Natural killer cell (primary cell): Measurements from ENCODE around the gene UBALD2. TPM values are rescaled to one million over a fixed set of nuclear protein-coding genes. Genes with fewer than 3 reads are reported as not detected.

Experiments used
- ATAC-seq, 3 donors: fragments of 150-1000 bp in 2 of 3; fragments of 200-7000 bp in 1 of 3; cut with Tn5 transposase; 1 replicate in 1 of 3; 2 replicates in 2 of 3; pipeline ENCODE4 v1.10.0; 2021; ENCODE audit warnings: mild to moderate bottlenecking in 2 of 3, moderate library complexity in 2 of 3
- DNase-seq, 2 donors: peaks; one replicate each; pipeline versions ENCODE4 v3.0.0 to v3.0.0-alpha.2; 2013 to 2021; ENCODE audit warnings: mixed read lengths in 1 of 2
- H3K27ac ChIP-seq: one replicate; pipeline ENCODE4 v1.5.1; 2013; ENCODE audit warnings: mild to moderate bottlenecking, low read length
- H3K27me3 ChIP-seq: one replicate; pipeline ENCODE4 v1.6.1; 2013; ENCODE audit warnings: low read length; ENCODE audit not compliant: control insufficient read depth, insufficient read depth
- H3K36me3 ChIP-seq: one replicate; pipeline ENCODE4 v1.6.1; 2013; ENCODE audit warnings: low read length; ENCODE audit not compliant: control insufficient read depth, insufficient read depth
- H3K4me1 ChIP-seq: one replicate; pipeline ENCODE4 v1.6.1; 2013; ENCODE audit warnings: low read length; ENCODE audit not compliant: control insufficient read depth, insufficient read depth
- H3K4me3 ChIP-seq: one replicate; pipeline ENCODE4 v1.5.1; 2013; ENCODE audit warnings: low read length
- H3K9me3 ChIP-seq: one replicate; pipeline ENCODE4 v1.6.1; 2013; ENCODE audit warnings: low read length; ENCODE audit not compliant: control insufficient read depth, insufficient read depth
- H3K27ac Mint-ChIP-seq, 2 donors: one replicate each; pipeline ENCODE4 v1.8.0; 2022; ENCODE audit warnings: mild to moderate bottlenecking in 2 of 2, mixed read lengths in 2 of 2, moderate library complexity in 1 of 2
- H3K27me3 Mint-ChIP-seq, 2 donors: one replicate each; pipeline ENCODE4 v1.8.0; 2022; ENCODE audit warnings: low read depth in 2 of 2, mixed read lengths in 2 of 2
- H3K36me3 Mint-ChIP-seq: one replicate; pipeline ENCODE4 v1.8.0; 2022; ENCODE audit warnings: mixed read lengths
- H3K4me1 Mint-ChIP-seq, 2 donors: one replicate each; pipeline ENCODE4 v1.8.0; 2022; ENCODE audit warnings: mixed read lengths in 2 of 2
- H3K4me3 Mint-ChIP-seq: one replicate; pipeline ENCODE4 v1.8.0; 2022; ENCODE audit warnings: mild to moderate bottlenecking, moderate library complexity, mixed read lengths
- H3K9me3 Mint-ChIP-seq, 2 donors: one replicate each; pipeline ENCODE4 v1.8.0; 2022; ENCODE audit warnings: mixed read lengths in 2 of 2
- WGBS: methylation state at CpG from one replicate; pipeline ENCODE4 v1.1.7; 2013; ENCODE audit warnings: missing lambda C conversion rate; ENCODE audit not compliant: insufficient coverage; 5-methylcytosine and 5-hydroxymethylcytosine counted together
- intact Hi-C: fragments of 100-400 bp; cut with micrococcal nuclease; formaldehyde crosslinking; loops from one replicate; pipeline ENCODE4 v1.14.2; 2022
- total RNA-seq, 4 donors: library from RNA; stranded (reverse); fragments of 120-200 nt in 1 of 4; gene quantifications; one replicate each; pipeline versions ENCODE4 v1.2.3 to v1.2.4, GENCODE V29; 2013 to 2022
- TF ChIP-seq, protein P1 (sequence below): fragments of 200-600 bp; IDR thresholded peaks from one replicate; pipeline ENCODE4 v1.8.0; 2022; ENCODE audit warnings: antibody characterized with exemption

UBALD2 gene
- total RNA-seq, 3 donors from 2014 or later (not counting 1 experiment from before 2014, with no cell fraction given): 171 to 287 (median 189) TPM

DNA sequence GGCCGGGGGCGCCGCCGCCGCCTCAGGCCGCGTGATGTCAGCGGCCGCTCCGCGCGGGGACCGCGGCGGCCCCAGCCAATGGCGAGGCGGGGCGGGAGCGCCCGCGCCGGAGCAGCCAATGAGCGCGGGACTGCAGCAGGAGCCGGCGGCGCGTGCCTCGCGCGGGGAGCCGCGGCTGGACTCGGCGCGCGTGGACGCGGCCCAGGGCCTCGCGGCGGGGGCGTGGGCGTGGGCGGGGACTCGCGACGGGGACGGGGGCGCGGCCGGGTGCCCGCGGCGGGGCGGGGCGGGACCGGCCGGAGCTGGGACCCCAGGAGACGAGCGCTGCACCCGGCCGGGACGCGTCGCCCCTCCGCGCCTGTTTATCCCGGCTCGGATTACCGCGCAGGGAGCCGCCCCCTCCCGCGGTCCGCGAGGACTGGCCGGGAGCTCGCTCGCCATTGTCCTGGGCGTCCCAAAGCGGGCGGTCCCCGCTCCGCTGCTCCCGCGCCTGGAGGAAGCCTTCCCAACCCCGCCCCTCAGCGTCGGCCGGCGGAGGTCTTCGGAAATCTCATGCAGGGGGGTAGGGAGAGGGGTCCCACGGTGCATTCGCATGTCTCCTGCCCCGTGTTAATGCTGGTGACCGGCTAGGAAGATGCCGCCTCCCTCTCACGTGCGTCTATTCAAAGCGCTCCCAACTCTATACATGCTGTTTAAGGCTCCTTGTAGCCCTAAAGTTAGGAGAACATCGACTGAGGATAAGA lies 24.5 kb upstream of the UBALD2 start, which contains the start of gene RNF157:
TSS of gene RNF157 (minus strand) at position 33 of the 743 bp plus-strand sequence. CDS start 253 bp downstream, outside the sequence.
- WGBS: under 1% methylated on average over 97 of the region's 102 CpGs
- peak within 1 kb of the TSS; percentile 59 to 81 for H3K27ac Mint-ChIP-seq
- no peaks in the 10 kb centered on the region for H3K36me3 ChIP-seq
- H3K9me3 ChIP-seq: no peaks in the 10 kb centered on the region
- no peaks in the 10 kb centered on the region for H3K36me3 Mint-ChIP-seq
- peak; percentile 92 to 95 (median 94) for ATAC-seq
- intact Hi-C loops: loop anchor here (5.0 kb wide), 1 partner anchor 37 kb away; no protein-coding TSS in a partner anchor
- H3K4me1 ChIP-seq: peaks cover 20% of the 10 kb centered on the region
- DNase-seq: peak; percentile 65 to 86
- H3K27me3 ChIP-seq: peaks cover 20% of the 10 kb centered on the region
- H3K27me3 Mint-ChIP-seq: peaks cover 0 to 12% of the 10 kb centered on the region in 2 donors
- peak within 1 kb of the TSS; percentile 93 for H3K4me3 Mint-ChIP-seq
- no peak within 1 kb of the TSS for H3K27ac ChIP-seq
- H3K9me3 Mint-ChIP-seq: no peaks in the 10 kb centered on the region
- H3K4me3 ChIP-seq: peak within 1 kb of the TSS; percentile 44
- peaks cover 8 to 16% of the 10 kb centered on the region in 2 donors for H3K4me1 Mint-ChIP-seq
- TF ChIP-seq, protein P1, sequence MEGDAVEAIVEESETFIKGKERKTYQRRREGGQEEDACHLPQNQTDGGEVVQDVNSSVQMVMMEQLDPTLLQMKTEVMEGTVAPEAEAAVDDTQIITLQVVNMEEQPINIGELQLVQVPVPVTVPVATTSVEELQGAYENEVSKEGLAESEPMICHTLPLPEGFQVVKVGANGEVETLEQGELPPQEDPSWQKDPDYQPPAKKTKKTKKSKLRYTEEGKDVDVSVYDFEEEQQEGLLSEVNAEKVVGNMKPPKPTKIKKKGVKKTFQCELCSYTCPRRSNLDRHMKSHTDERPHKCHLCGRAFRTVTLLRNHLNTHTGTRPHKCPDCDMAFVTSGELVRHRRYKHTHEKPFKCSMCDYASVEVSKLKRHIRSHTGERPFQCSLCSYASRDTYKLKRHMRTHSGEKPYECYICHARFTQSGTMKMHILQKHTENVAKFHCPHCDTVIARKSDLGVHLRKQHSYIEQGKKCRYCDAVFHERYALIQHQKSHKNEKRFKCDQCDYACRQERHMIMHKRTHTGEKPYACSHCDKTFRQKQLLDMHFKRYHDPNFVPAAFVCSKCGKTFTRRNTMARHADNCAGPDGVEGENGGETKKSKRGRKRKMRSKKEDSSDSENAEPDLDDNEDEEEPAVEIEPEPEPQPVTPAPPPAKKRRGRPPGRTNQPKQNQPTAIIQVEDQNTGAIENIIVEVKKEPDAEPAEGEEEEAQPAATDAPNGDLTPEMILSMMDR: no peak

DNA sequence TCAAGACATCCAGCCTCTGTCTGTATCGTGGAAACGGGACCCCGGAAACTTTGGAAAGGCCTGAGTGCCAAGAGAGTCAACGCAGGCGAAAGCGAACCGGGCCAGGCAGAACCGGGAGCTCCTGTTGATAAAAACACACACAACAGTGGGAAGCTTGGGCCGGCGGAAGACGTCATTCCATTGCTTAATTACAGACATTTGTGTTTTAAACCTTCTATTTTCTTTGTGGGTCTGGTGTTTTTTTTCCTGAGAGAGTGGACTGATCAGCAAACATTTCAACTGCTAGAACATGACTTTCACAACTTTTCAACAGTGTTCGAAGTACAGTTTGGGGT lies 24.0 kb upstream of the UBALD2 start:
- intact Hi-C loops: loop anchor here (5.0 kb wide), 1 partner anchor 36 kb away; no protein-coding TSS in a partner anchor
- no peak overlapping the region for H3K27ac ChIP-seq
- peak overlapping the region; percentile 93 for H3K4me3 Mint-ChIP-seq

DNA sequence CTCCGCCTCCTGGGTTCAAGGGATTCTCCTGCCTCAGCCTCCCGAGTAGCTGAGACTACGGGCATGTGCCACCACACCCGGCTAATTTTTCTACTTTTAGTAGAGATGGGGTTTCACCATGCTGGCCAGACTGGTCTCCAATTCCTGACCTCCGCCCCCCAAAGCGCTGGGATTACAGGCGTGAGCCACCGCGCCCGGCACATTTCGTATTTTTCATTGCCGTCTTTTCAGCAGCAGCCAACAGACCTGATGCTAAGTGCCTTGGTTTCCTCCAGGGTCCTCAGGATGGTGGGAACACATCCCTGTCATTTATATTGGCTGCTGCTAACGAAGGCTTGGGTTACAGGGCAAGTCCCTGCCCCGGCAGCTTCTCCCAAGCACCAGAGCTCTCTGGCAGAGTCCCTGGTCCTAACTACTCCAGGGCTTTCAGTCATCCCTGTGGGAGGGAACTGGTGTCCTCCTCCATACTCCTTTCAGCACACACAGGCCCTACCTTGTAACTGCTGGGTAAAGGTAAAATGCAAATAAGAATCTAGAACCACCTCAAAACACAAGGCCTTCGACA lies 23.4 kb upstream of the UBALD2 start:
- 98% methylated on average over 15 of the region's 15 CpGs for WGBS
- Mint-ChIP-seq H3K27me3 (peaks cover 0 to 12% of the 10 kb centered on the region in 2 donors), H3K4me1 (peaks cover 8 to 16% of the 10 kb centered on the region in 2 donors), H3K27ac (peak overlapping the region; percentile 59 to 81), H3K36me3 (no peaks in the 10 kb centered on the region), H3K9me3 (no peaks in the 10 kb centered on the region), H3K4me3 (peak overlapping the region; percentile 93)
- TF ChIP-seq, protein P1: no peak
- intact Hi-C loops: loop anchor here (5.0 kb wide), 1 partner anchor 36 kb away; no protein-coding TSS in a partner anchor
- ATAC-seq (no peak), DNase-seq (no peak)
- no peaks in the 10 kb centered on the region for H3K36me3 ChIP-seq
- no peak overlapping the region for H3K4me3 ChIP-seq
- H3K4me1 ChIP-seq: peaks cover 30% of the 10 kb centered on the region
- H3K27ac ChIP-seq: no peak overlapping the region
- H3K9me3 ChIP-seq: no peaks in the 10 kb centered on the region
- peaks cover 20% of the 10 kb centered on the region for H3K27me3 ChIP-seq

More for the DNA sequence above, 24.0 kb upstream of the UBALD2 start:
- Mint-ChIP-seq H3K36me3 (no peaks in the 10 kb centered on the region), H3K27ac (peak overlapping the region; percentile 59 to 81), H3K27me3 (peaks cover 0 to 12% of the 10 kb centered on the region in 2 donors), H3K4me1 (peaks cover 8 to 16% of the 10 kb centered on the region in 2 donors), H3K9me3 (no peaks in the 10 kb centered on the region)
- DNase-seq (no peak), ATAC-seq (no peak)
- no peaks in the 10 kb centered on the region for H3K36me3 ChIP-seq
- peak overlapping the region; percentile 44 for H3K4me3 ChIP-seq
- H3K4me1 ChIP-seq: peaks cover 24% of the 10 kb centered on the region
- TF ChIP-seq, protein P1: no peak
- H3K9me3 ChIP-seq: no peaks in the 10 kb centered on the region
- 16% methylated on average over 11 of the region's 12 CpGs for WGBS
- peaks cover 20% of the 10 kb centered on the region for H3K27me3 ChIP-seq
